Ovary (tissue), 9 donors: ENCODE results near the gene NOL3. TPM values are rescaled to one million over a fixed set of nuclear protein-coding genes. Genes with fewer than 3 reads are reported as not detected.

Experiments
- DNase-seq, 5 donors: peaks; one replicate each; pipeline ENCODE4 v3.0.0-alpha.2; 2019 to 2020
- H3K27ac ChIP-seq, 2 donors: fragments of 200-600 bp; one replicate each; pipeline versions ENCODE4 v1.5.1 to v1.8.0; 2019 to 2022
- H3K27me3 ChIP-seq: fragments of 200-600 bp; one replicate; pipeline ENCODE4 v1.8.0; 2022
- H3K36me3 ChIP-seq: fragments of 200-600 bp; sonication (generic); one replicate; pipeline ENCODE4 v1.5.1; 2019
- H3K4me1 ChIP-seq: one replicate; pipeline ENCODE4 v1.8.1; 2013; ENCODE audit warnings: mild to moderate bottlenecking, moderate library complexity; ENCODE audit not compliant: insufficient read depth
- H3K4me3 ChIP-seq: fragments of 200-600 bp; sonication (generic); one replicate; pipeline ENCODE4 v1.5.1; 2017
- H3K9me3 ChIP-seq, 2 donors: fragments of 200-600 bp in 1 of 2; sonication (generic) in 1 of 2; one replicate each; pipeline versions ENCODE4 v1.5.1 to v1.8.1; 2013 to 2019; ENCODE audit warnings: mild to moderate bottlenecking in 1 of 2, moderate library complexity in 1 of 2
- EP300 ChIP-seq: sonication (generic); formaldehyde crosslinking; IDR thresholded peaks from one replicate; pipeline ENCODE4 v1.6.1; 2017; ENCODE audit warnings: antibody characterized with exemption
- POLR2A ChIP-seq: fragments of 450-650 bp; IDR thresholded peaks from one replicate; pipeline ENCODE4 v1.6.1; 2017; ENCODE audit warnings: antibody characterized with exemption, mild to moderate bottlenecking, moderate library complexity
- WGBS, 3 donors: extraction: QIAGEN DNeasy Blood & Tissue Kit in 1 of 3; methylation state at CpG; one replicate each; pipeline versions ENCODE4 v1.1.5 to v1.1.7; 2013 to 2017; 5-methylcytosine and 5-hydroxymethylcytosine counted together
- intact Hi-C, 4 donors: fragments of 100-400 bp; cut with DNase I; formaldehyde crosslinking; loops; one replicate each; pipeline versions ENCODE4 v1.11.0 to v1.15.1; 2022 to 2023
- polyA plus RNA-seq, 2 donors: library from polyadenylated mRNA; stranded (reverse); fragments of 200-250 nt in 1 of 2; fragments of 350-450 nt in 1 of 2; fragmentation: Illumina TruSeq in 1 of 2; extraction: RNeasy Lipid Tissue Mini Kit (QIAGEN cat#74804) in 1 of 2; gene quantifications; one replicate each; pipeline ENCODE4 v1.2.3, GENCODE V29; 2013 to 2014
- total RNA-seq, 7 donors: library from RNA; depleted of rRNA in 2 of 7; stranded (reverse); fragments of >200 nt in 2 of 7; fragmentation: NEBNext Ultra II Directional in 3 of 7; extraction: Animal tissue kit (Norgen Biotek cat#: 25700) in 3 of 7; gene quantifications; one replicate each; pipeline versions ENCODE4 v1.1.0 to v1.2.4, GENCODE V29; 2016 to 2023
- TF ChIP-seq, protein P1 (sequence below), 3 donors: fragments of 450-650 bp in 2 of 3; fragments of 200-600 bp in 1 of 3; IDR thresholded peaks; one replicate each; pipeline versions ENCODE4 v1.5.1 to v1.8.0; 2016 to 2022; ENCODE audit warnings: antibody characterized with exemption in 3 of 3, mild to moderate bottlenecking in 1 of 3
- donor health status: DM: no; HTN: no; CAD: no; lungs with moderate emphysema.
- donor health status: DM: no; HTN: no; CAD: no.
- donor health status: Bipolar disorder and iron deficiency.
- donor health status: DM: yes; HTN: yes; CAD: no.
- donor health status: DM: no; HTN: no; CAD: no.
- donor health status: DM: yes; HTN: yes; CAD: no.

NOL3 gene
- total and polyA plus RNA-seq, 9 donors, result 14.1 to 31.7 (median 21.4) TPM

DNA sequence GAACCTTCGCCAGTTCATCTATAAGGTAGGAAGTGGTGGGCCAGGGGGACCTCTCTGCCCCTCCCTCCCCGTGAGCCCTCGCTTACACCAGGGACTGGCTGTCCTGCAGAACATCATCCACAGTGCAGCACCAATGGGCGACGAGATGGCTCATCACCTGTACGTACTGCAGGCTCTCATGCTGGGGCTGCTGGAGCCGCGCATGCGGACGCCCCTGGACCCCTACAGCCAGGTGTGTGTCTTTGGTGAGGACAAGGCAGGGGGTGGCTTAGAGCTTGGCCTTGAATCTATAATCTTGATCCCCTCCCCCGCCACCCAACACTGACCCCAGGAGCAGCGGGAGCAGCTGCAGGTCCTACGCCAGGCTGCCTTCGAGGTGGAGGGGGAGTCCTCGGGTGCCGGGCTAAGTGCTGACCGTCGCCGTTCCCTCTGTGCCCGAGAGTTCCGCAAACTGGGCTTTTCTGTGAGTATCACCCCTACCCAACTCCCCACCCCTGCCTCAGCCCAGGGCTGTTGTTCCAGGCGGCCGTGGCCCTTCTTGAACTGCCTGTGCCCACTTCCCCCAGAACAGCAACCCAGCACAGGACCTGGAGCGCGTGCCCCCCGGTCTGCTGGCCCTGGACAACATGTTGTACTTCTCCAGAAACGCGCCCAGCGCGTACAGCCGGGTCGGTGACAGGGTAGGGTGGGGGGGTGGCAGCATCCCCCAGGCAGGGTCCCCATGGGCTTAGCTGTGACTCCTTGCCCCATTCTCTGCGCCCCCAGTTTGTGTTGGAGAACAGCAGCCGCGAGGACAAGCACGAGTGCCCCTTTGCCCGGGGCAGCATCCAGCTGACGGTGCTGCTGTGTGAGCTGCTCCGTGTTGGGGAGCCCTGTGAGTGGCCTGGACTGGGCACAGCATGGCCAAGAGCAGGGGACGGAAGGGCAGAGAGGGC lies 31.3 kb downstream of the NOL3 start:
- Histone ChIP-seq H3K27me3 (no peaks in the 10 kb centered on the region), H3K4me1 (peaks cover 1% of the 10 kb centered on the region), H3K36me3 (no peaks in the 10 kb centered on the region), H3K9me3 (no peaks in the 10 kb centered on the region), H3K27ac (no peak overlapping the region), H3K4me3 (no peak overlapping the region)
- 89 to 92% (median 91%) methylated on average over 39 to 40 of the region's 40 CpGs for whole genome bisulfite sequencing, 3 donors
- TF ChIP-seq EP300 (no peak), POLR2A (no peak)
- TF ChIP-seq, protein P1, sequence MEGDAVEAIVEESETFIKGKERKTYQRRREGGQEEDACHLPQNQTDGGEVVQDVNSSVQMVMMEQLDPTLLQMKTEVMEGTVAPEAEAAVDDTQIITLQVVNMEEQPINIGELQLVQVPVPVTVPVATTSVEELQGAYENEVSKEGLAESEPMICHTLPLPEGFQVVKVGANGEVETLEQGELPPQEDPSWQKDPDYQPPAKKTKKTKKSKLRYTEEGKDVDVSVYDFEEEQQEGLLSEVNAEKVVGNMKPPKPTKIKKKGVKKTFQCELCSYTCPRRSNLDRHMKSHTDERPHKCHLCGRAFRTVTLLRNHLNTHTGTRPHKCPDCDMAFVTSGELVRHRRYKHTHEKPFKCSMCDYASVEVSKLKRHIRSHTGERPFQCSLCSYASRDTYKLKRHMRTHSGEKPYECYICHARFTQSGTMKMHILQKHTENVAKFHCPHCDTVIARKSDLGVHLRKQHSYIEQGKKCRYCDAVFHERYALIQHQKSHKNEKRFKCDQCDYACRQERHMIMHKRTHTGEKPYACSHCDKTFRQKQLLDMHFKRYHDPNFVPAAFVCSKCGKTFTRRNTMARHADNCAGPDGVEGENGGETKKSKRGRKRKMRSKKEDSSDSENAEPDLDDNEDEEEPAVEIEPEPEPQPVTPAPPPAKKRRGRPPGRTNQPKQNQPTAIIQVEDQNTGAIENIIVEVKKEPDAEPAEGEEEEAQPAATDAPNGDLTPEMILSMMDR (IDR thresholded peaks at IDR 0.05), result no peak
- intact Hi-C loops, result no loop called here
- no peak for DNase-seq

DNA sequence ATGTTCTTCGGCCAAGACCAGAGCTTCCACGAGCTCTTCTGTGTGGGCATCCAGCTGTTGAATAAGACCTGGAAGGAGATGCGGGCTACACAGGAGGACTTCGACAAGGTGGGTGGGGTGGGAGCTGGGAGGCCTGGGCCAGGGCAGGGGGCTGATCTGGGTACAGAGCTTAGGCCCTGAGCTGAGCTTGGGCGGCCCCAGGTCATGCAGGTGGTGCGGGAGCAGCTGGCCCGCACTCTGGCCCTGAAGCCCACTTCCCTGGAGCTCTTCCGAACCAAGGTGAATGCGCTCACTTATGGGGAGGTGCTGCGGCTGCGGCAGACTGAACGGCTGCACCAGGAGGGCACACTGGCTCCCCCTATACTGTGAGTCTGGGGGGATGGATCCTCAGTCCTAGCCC lies 32.1 kb downstream of the NOL3 start:
- H3K36me3 ChIP-seq, result no peaks in the 10 kb centered on the region
- peaks cover 6% of the 10 kb centered on the region for H3K4me1 ChIP-seq
- DNase-seq, result no peak
- WGBS, 3 donors, result 86 to 93% (median 88%) methylated on average over 12 of the region's 12 CpGs
- no peaks in the 10 kb centered on the region for H3K27me3 ChIP-seq
- no peak for TF ChIP-seq EP300
- no peak for TF ChIP-seq POLR2A
- TF ChIP-seq, protein P1 (IDR thresholded peaks at IDR 0.05), result no peak
- H3K4me3 ChIP-seq, result no peak overlapping the region
- no peaks in the 10 kb centered on the region for H3K9me3 ChIP-seq
- no peak overlapping the region for H3K27ac ChIP-seq
- intact Hi-C loops, result no loop called here

DNA sequence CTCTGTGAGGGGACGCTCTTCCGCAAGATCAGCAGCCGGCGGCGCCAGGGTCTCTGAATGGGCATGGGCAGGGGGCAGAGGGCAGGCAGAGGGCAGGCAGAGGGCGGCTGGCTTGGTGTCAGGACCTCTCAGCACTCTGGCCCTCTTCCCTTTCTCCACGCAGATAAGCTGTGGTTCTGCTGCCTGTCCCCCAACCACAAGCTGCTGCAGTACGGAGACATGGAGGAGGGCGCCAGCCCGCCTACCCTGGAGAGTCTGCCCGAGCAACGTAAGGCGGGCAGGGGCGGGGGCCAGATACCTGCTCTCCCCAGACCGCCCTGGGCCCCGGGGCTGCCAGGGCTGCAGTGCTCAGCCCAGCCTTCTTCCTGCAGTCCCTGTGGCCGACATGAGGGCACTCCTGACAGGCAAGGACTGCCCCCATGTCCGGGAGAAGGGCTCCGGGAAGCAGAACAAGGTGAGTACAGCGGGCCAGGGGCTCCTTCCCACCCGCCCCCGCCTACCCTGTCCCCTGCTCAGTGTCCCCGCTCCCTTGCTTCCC lies 32.7 kb downstream of the NOL3 start:
- intact Hi-C loops, result no loop called here
- WGBS, 3 donors, result 83 to 87% (median 86%) methylated on average over 23 of the region's 23 CpGs
- Histone ChIP-seq H3K27ac (no peak overlapping the region), H3K36me3 (no peaks in the 10 kb centered on the region), H3K9me3 (no peaks in the 10 kb centered on the region), H3K4me3 (no peak overlapping the region), H3K4me1 (peaks cover 10% of the 10 kb centered on the region), H3K27me3 (no peaks in the 10 kb centered on the region)
- no peak for DNase-seq
- TF ChIP-seq, protein P1 (IDR thresholded peaks at IDR 0.05), result no peak
- TF ChIP-seq POLR2A (no peak), EP300 (no peak)

DNA sequence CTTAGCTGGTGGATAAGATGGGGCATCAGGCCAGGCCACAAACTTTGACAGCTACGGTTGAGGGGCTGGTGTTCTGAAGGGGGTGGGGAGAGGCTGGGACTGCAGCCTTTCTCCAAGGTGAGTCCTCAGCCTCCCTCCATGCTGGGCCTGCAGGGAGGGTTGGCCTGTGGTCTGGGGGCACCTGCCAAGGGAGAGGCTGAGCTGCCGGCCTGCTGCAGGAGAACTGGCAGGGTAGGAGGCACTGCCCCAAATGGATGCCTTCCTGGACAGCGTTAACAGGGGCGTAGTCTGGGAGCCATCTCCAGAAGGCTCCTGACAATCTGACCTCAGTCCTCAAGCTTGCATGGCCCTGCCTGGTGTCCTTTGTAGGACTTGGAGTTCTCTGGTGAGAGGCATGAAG lies 33.7 kb downstream of the NOL3 start:
- H3K36me3 ChIP-seq, result no peaks in the 10 kb centered on the region
- H3K27ac ChIP-seq, result no peak overlapping the region
- H3K4me1 ChIP-seq, result peaks cover 10% of the 10 kb centered on the region
- H3K4me3 ChIP-seq, result no peak overlapping the region
- DNase-seq, result no peak
- TF ChIP-seq EP300, result no peak
- TF ChIP-seq, protein P1 (IDR thresholded peaks at IDR 0.05), result no peak
- TF ChIP-seq POLR2A, result no peak
- H3K9me3 ChIP-seq, result no peaks in the 10 kb centered on the region
- no peaks in the 10 kb centered on the region for H3K27me3 ChIP-seq
- WGBS, 3 donors, result 62 to 77% (median 71%) methylated on average over 4 of the region's 4 CpGs
- intact Hi-C loops, result no loop called here
